HepG2 (cell line): ENCODE results near the gene BMERB1. TPM values are rescaled to one million over a fixed set of nuclear protein-coding genes. Genes with fewer than 3 reads are reported as not detected.

Source experiments
- EP300 ChIP-seq, 3 experiments: sonication (generic) in 1 of 3; formaldehyde crosslinking in 1 of 3; IDR thresholded peaks; 2 replicates each; pipeline versions ENCODE4 v1.5.1 to v1.6.1; 2011 to 2020; ENCODE audit warnings: low read depth in 2 of 3, low read length in 2 of 3, borderline replicate concordance in 1 of 3, improper control_type of control experiment in 1 of 3, mild to moderate bottlenecking in 1 of 3, missing genetic modification reagents in 1 of 3, moderate library complexity in 1 of 3
- GABPB1 ChIP-seq: IDR thresholded peaks from 2 replicates; pipeline ENCODE4 v1.6.1; 2016; ENCODE audit warnings: mild to moderate bottlenecking, missing genetic modification reagents, moderate library complexity, missing compliant biosample characterization
- HOXD1 ChIP-seq: sonication (generic); formaldehyde crosslinking; IDR thresholded peaks from 2 replicates; pipeline ENCODE4 v1.5.0; 2020; ENCODE audit warnings: missing genetic modification reagents
- JARID2 ChIP-seq: sonication (generic); formaldehyde crosslinking; IDR thresholded peaks from 2 replicates; pipeline ENCODE4 v1.8.1; 2023; ENCODE audit warnings: missing genetic modification reagents, inconsistent platforms; ENCODE audit not compliant: insufficient replicate concordance
- KDM4B ChIP-seq: sonication (generic); formaldehyde crosslinking; IDR thresholded peaks from 2 replicates; pipeline ENCODE4 v1.4.0; 2020; ENCODE audit warnings: missing genetic modification reagents
- PRPF4 ChIP-seq: fragments of 200-400 bp; formaldehyde crosslinking; IDR thresholded peaks from 2 replicates; pipeline ENCODE4 v1.6.1; 2016; ENCODE audit warnings: low read length, low read depth; ENCODE audit not compliant: poor library complexity, severe bottlenecking
- RBM39 ChIP-seq: fragments of 200-400 bp; formaldehyde crosslinking; IDR thresholded peaks from one replicate; pipeline ENCODE4 v1.6.1; 2018; ENCODE audit warnings: antibody characterized with exemption, mild to moderate bottlenecking, low read depth, low read length; ENCODE audit not compliant: poor library complexity, severe bottlenecking
- RFXAP ChIP-seq: sonication (generic); formaldehyde crosslinking; IDR thresholded peaks from 2 replicates; pipeline ENCODE4 v1.4.0; 2020; ENCODE audit warnings: missing genetic modification reagents, borderline replicate concordance
- SIX1 ChIP-seq: sonication (generic); formaldehyde crosslinking; IDR thresholded peaks from 2 replicates; pipeline ENCODE4 v1.4.0; 2020; ENCODE audit warnings: missing genetic modification reagents, borderline replicate concordance
- SMC3 ChIP-seq: IDR thresholded peaks from 2 replicates; pipeline ENCODE4 v1.6.1; 2011; ENCODE audit warnings: low read length, improper control_type of control experiment
- THYN1 ChIP-seq: sonication (generic); formaldehyde crosslinking; IDR thresholded peaks from 2 replicates; pipeline ENCODE4 v1.8.1; 2023; ENCODE audit warnings: low read depth, mild to moderate bottlenecking, moderate library complexity, missing genetic modification reagents, borderline replicate concordance
- ZNF280D ChIP-seq: sonication (generic); formaldehyde crosslinking; IDR thresholded peaks from 2 replicates; pipeline ENCODE4 v1.5.1; 2020; ENCODE audit warnings: mild to moderate bottlenecking, missing genetic modification reagents
- ZNF460 ChIP-seq: sonication (generic); formaldehyde crosslinking; IDR thresholded peaks from 2 replicates; pipeline ENCODE4 v1.5.1; 2020; ENCODE audit warnings: missing genetic modification reagents, mild to moderate bottlenecking, borderline replicate concordance
- ZNF609 ChIP-seq: sonication (generic); formaldehyde crosslinking; IDR thresholded peaks from 2 replicates; pipeline ENCODE4 v1.4.0; 2020; ENCODE audit warnings: mild to moderate bottlenecking, missing genetic modification reagents, borderline replicate concordance
- polyA plus RNA-seq, 8 experiments: library from polyadenylated mRNA; depleted of rRNA in 3 of 8; stranded (reverse) in 7 of 8; unstranded in 1 of 8; fragments of >200 nt; fragmentation: Illumina TruSeq in 4 of 8; extraction: Trizol in 4 of 8; gene quantifications; 2 replicates each; pipeline versions ENCODE4 v1.2.1 to v1.2.3, GENCODE V29; 2011 to 2016; ENCODE audit warnings: low read depth in 4 of 8, missing spikeins in 1 of 8, mixed read lengths in 1 of 8; ENCODE audit not compliant: insufficient read depth in 1 of 8
- total RNA-seq, 5 experiments: library from RNA; depleted of rRNA; stranded (reverse); fragments of >200 nt; fragmentation: Illumina TruSeq; extraction: Trizol; gene quantifications; 2 replicates each; pipeline ENCODE4 v1.2.3, GENCODE V29; 2016; ENCODE audit warnings: low read depth in 1 of 5
- TF ChIP-seq, protein P1 (sequence below): sonication (generic); formaldehyde crosslinking; IDR thresholded peaks from 2 replicates; pipeline ENCODE4 v1.5.1; 2020; ENCODE audit warnings: mild to moderate bottlenecking, missing genetic modification reagents, moderate library complexity
- TF ChIP-seq, protein P2 (sequence below): sonication (generic); formaldehyde crosslinking; IDR thresholded peaks from 2 replicates; pipeline ENCODE4 v1.8.0; 2022; ENCODE audit warnings: missing genetic modification reagents, mild to moderate bottlenecking, inconsistent platforms, borderline replicate concordance

Gene BMERB1
- total and polyA plus RNA-seq, 2 of the 13 experiments (the other 11 are each of a cell fraction or from before 2014, with no cell fraction given) = 1.4 TPM

DNA sequence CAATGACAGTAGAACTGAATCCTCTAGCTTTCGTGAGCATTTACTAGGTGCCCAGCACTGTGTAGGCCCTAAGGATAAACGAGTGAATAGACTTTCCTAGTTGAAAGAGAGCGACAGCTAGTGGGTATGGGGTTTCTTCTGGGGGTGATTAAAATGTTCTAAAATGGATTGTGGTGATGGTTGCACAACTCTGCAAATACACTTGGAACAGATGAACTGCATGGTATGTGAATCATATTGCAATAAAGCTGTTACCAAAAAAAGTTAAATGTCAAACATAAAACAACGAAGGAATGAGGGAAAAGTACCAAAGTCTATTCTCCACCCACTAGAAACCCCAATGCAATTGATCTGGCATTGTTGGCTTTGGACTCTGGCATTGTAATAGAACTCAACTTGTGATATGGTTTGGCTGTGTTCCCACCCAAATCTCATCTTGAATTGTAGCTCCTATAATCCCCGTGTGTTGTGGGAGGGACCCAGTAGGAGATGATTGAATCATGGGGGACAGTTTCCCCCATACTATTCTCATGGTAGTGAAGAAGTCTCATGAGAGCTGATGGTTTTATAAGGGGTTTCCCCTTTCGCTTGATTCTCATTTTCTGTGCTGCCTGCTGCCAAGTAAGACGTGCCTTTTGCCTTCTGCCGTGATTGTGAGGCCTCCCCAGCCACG is 138.1 kb downstream of the BMERB1 start (continued):
- TF ChIP-seq RFXAP (0 out of 2 replicates have a peak, but pooled peaks have one; percentile 29), SMC3 (0 out of 2 replicates have a peak, but pooled peaks have one; percentile 15), ZNF609 (CRISPR knock-in tag) (no peak; the same call in 1 of the 2 replicates), JARID2 (CRISPR knock-in tag) (no peak), THYN1 (CRISPR knock-in tag) (no peak), ZNF460 (no peak), ZNF280D (CRISPR knock-in tag) (no peak), EP300 (IDR thresholded peaks at IDR 0.05; ENCODE audit: low read depth in 2 of 2, low read length in 2 of 2) (peak in 1 of 2 experiments; percentile 72; a peak in 1 of 4 replicates), EP300 (CRISPR knock-in tag; IDR thresholded peaks at IDR 0.05; ENCODE audit: borderline replicate concordance) (0 out of 2 replicates have a peak, but pooled peaks have one; percentile 18), RBM39 (no peak), SIX1 (CRISPR knock-in tag) (0 out of 2 replicates have a peak, but pooled peaks have one; percentile 43), KDM4B (0 out of 2 replicates have a peak, but pooled peaks have one; percentile 35), HOXD1 (CRISPR knock-in tag) (0 out of 2 replicates have a peak, but pooled peaks have one; percentile 33), PRPF4 (no peak), GABPB1 (CRISPR knock-in tag) (no peak)
- TF ChIP-seq, protein P1, sequence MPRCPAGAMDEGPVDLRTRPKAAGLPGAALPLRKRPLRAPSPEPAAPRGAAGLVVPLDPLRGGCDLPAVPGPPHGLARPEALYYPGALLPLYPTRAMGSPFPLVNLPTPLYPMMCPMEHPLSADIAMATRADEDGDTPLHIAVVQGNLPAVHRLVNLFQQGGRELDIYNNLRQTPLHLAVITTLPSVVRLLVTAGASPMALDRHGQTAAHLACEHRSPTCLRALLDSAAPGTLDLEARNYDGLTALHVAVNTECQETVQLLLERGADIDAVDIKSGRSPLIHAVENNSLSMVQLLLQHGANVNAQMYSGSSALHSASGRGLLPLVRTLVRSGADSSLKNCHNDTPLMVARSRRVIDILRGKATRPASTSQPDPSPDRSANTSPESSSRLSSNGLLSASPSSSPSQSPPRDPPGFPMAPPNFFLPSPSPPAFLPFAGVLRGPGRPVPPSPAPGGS = no peak
- TF ChIP-seq, protein P2, sequence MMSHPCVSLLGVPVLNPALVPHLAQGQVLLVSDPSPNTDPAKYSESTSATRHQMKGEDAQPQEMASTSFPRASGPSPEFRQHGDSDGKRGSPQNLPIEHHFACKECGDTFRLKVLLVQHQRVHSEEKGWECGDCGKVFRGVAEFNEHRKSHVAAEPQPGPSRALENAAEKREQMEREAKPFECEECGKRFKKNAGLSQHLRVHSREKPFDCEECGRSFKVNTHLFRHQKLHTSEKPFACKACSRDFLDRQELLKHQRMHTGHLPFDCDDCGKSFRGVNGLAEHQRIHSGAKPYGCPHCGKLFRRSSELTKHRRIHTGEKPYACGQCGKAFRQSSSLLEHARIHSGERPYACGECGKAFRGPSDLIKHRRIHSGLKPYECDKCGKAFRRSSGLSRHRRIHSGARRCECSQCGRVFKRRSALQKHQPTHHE (CRISPR knock-in tag) = no peak
